ENCODE data around the gene LPP. TPM values are rescaled to one million over a fixed set of nuclear protein-coding genes. Genes with fewer than 3 reads are reported as not detected.
A peak's percentile ranks its signal among the peaks of the same experiment; 100 is the strongest.
"Not testable (repeated sequence)": the region's sequence is repeated elsewhere in the genome, so short reads cannot be mapped to it uniquely, and the experiment has no call there.

The LPP gene
- total RNA-seq, 4 donors from 2014 or later: 1,872 to 3,079 (median 2,300) TPM

DNA sequence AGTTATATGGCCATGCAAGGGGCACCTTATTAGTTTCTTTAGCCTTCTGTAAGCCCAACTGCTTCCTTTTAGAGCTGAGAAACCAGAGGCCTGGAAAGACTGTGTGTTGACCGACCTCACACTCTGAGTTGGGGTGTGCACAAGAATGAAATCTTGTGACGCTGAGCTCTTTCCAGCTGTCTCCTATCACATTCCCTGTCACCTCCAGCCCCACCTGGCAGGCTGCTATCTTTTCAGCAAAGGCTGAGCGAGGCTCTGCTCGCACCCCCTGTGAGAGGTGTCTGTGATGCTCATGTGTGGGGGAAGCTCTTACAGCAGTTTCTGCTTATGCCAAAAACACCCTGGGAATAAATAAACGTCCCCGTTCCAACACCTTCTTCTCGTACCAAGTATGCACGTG is 27.0 kb upstream of the LPP start:
- 39% methylated on average over 8 of the region's 8 CpGs for WGBS
- H3K4me1 ChIP-seq: peaks cover 4 to 63% (median 52%) of the 10 kb centered on the region in 4 donors
- DNase-seq (ENCODE audit: extremely low spot score): no peak
- intact Hi-C loops (cut with DNase I): no loop called here
- no peak overlapping the region for H3K4me3 ChIP-seq
- peak overlapping the region; percentile 76 to 78 (median 78) for H3K27ac ChIP-seq (replicated peaks in 1 of 4)
- no peaks in the 10 kb centered on the region for H3K36me3 ChIP-seq
- no peaks in the 10 kb centered on the region for H3K9me3 ChIP-seq
- TF ChIP-seq EP300 (IDR thresholded peaks at IDR 0.05) (no peak), POLR2AphosphoS5 (IDR thresholded peaks at IDR 0.05) (peak; percentile 55 to 63)
- no peaks in the 10 kb centered on the region for H3K27me3 ChIP-seq

DNA sequence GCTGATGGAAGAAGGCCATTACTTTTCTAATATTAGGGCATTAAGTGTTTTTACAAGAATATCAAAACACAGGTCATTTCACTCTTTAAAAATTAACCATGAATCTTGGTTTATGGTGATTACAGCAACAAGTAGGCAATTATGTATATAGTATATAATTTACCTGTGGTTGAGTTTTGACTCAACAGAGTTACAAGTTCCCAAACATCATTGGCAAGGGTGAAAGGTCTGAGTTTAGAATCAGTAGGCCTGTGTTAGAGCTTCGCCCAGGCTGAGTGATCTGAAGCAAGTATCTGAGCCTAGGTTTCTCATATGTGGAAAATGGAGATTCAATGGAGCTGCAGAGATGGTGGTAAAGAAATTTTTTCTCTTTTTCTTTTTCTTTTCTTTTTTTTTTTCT is 25.1 kb upstream of the LPP start:
- 100% methylated on average over 1 of the region's 1 CpG for WGBS
- Histone ChIP-seq H3K9me3 (no peaks in the 10 kb centered on the region), H3K4me3 (no peak overlapping the region), H3K27ac (replicated peaks in 1 of 4) (no peak overlapping the region), H3K4me1 (peaks cover 4 to 45% (median 41%) of the 10 kb centered on the region in 4 donors), H3K27me3 (no peaks in the 10 kb centered on the region), H3K36me3 (no peaks in the 10 kb centered on the region)
- TF ChIP-seq POLR2A (IDR thresholded peaks at IDR 0.05; ENCODE audit: low read depth): no peak
- TF ChIP-seq EP300 (IDR thresholded peaks at IDR 0.05): no peak
- no peak for TF ChIP-seq POLR2AphosphoS5 (IDR thresholded peaks at IDR 0.05)
- TF ChIP-seq, protein P1, sequence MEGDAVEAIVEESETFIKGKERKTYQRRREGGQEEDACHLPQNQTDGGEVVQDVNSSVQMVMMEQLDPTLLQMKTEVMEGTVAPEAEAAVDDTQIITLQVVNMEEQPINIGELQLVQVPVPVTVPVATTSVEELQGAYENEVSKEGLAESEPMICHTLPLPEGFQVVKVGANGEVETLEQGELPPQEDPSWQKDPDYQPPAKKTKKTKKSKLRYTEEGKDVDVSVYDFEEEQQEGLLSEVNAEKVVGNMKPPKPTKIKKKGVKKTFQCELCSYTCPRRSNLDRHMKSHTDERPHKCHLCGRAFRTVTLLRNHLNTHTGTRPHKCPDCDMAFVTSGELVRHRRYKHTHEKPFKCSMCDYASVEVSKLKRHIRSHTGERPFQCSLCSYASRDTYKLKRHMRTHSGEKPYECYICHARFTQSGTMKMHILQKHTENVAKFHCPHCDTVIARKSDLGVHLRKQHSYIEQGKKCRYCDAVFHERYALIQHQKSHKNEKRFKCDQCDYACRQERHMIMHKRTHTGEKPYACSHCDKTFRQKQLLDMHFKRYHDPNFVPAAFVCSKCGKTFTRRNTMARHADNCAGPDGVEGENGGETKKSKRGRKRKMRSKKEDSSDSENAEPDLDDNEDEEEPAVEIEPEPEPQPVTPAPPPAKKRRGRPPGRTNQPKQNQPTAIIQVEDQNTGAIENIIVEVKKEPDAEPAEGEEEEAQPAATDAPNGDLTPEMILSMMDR (IDR thresholded peaks at IDR 0.05): no peak
- intact Hi-C loops (cut with DNase I): no loop called here
- DNase-seq (ENCODE audit: extremely low spot score): no peak

DNA sequence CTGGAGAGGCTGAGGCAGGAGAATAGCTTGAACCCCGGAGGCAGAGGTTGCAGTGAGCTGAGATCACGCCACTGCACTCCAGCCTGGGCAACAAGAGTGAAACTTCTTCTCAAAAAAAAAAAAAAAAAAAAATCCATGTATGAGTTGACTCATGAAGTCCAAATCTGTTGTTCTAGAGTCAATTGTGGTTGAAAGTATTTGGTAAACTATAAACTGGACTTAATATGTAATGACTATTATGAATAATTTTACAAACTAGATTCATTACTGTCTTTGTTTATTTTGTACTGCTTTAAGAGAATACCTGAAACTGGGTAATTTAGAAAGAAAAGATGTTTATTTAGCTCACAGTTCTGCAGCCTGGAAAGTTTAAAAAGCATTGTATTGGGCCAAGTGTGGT is 22.9 kb upstream of the LPP start:
- H3K36me3 ChIP-seq; H3K27me3 ChIP-seq; H3K27ac ChIP-seq (replicated peaks in 1 of 4); H3K9me3 ChIP-seq; H3K4me3 ChIP-seq; DNase-seq (ENCODE audit: extremely low spot score); intact Hi-C loops (cut with DNase I): not testable (repeated sequence)
- H3K4me1 ChIP-seq: peaks cover 2 to 26% (median 24%) of the 10 kb centered on the region in 4 donors
- WGBS: 98% methylated on average over 2 of the region's 2 CpGs

DNA sequence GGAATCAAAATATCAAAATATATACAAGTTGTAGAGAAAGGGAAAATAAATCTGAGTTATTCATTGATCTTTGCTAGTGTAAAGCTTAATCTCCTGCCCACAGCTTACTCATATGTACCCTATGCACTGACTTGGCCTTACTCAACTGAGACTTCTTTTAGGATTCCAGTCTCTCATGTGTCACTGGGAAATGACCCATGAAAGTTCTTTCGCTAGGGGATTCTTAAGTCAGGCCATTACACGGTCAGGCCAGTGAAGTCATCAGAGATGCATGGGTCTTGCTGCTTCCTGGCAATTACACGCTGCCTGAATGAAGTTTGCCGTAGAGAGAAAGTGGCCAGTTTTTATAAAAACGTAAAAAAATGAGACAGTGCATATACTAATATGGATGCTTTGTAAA is 20.7 kb upstream of the LPP start:
- H3K9me3 ChIP-seq: no peaks in the 10 kb centered on the region
- 96% methylated on average over 5 of the region's 5 CpGs for WGBS

DNA sequence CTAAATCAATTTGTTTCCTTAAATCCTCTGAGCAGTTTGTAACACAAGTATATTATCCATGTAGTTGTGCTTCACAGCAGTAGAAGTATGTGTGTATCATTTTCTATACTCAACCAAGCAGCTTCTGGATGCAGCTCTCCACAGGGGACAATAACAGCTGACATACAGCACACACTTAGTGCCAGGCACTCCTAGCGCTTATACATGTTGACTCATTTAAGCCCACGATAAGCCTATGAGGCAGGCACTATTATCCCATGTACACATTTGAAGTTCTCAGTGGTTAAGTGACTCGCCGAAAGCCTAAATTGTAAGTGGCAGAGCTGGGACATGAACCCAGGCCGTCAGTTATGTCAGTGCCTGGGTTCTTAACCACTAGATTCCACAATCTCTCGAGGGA is 20.3 kb upstream of the LPP start:
- no peaks in the 10 kb centered on the region for H3K27me3 ChIP-seq
- intact Hi-C loops (cut with DNase I): no loop called here
- 95% methylated on average over 6 of the region's 6 CpGs for WGBS
- H3K9me3 ChIP-seq: no peaks in the 10 kb centered on the region
- TF ChIP-seq POLR2AphosphoS5 (IDR thresholded peaks at IDR 0.05): no peak
- no peak for TF ChIP-seq EP300 (IDR thresholded peaks at IDR 0.05)
- TF ChIP-seq, protein P1 (IDR thresholded peaks at IDR 0.05): no peak
- TF ChIP-seq POLR2A (IDR thresholded peaks at IDR 0.05; ENCODE audit: low read depth): no peak
- H3K4me1 ChIP-seq: peaks cover 0 to 6% (median 0%) of the 10 kb centered on the region in 4 donors
- no peak overlapping the region for H3K27ac ChIP-seq (replicated peaks in 1 of 4)
- DNase-seq (ENCODE audit: extremely low spot score): no peak
- H3K4me3 ChIP-seq: no peak overlapping the region
- no peaks in the 10 kb centered on the region for H3K36me3 ChIP-seq

More for the DNA sequence above, 20.7 kb upstream of the LPP start:
- no peak for DNase-seq (ENCODE audit: extremely low spot score)
- Histone ChIP-seq H3K27ac (replicated peaks in 1 of 4) (no peak overlapping the region), H3K4me1 (peaks cover 0 to 6% (median 3%) of the 10 kb centered on the region in 4 donors), H3K36me3 (no peaks in the 10 kb centered on the region), H3K4me3 (no peak overlapping the region), H3K27me3 (no peaks in the 10 kb centered on the region)
- intact Hi-C loops (cut with DNase I): no loop called here
- no peak for TF ChIP-seq POLR2A (IDR thresholded peaks at IDR 0.05; ENCODE audit: low read depth)
- TF ChIP-seq EP300 (IDR thresholded peaks at IDR 0.05): no peak
- TF ChIP-seq, protein P1 (IDR thresholded peaks at IDR 0.05): no peak

DNA sequence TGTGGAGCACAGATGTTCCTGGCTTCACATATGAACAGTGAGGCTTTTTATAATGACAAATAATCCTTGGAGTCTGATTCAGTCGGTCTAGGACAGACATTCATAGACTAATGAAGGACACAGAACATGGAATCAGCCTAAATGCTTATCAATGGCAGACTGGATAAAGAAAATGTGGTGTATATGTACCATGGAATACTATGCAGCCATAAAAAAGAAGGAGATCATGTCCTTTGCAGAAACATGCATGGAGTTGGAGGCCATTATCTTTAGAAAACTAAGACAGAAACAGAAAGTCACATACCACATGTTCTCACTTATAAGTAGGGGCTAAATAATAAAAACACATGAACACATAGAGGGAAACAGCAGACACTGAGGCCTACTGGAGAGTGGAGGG is 19.9 kb upstream of the LPP start:
- peaks cover 0 to 6% (median 0%) of the 10 kb centered on the region in 4 donors for H3K4me1 ChIP-seq
- no peaks in the 10 kb centered on the region for H3K27me3 ChIP-seq
- intact Hi-C loops (cut with DNase I): no loop called here
- TF ChIP-seq POLR2A (IDR thresholded peaks at IDR 0.05; ENCODE audit: low read depth) (no peak), POLR2AphosphoS5 (IDR thresholded peaks at IDR 0.05) (no peak), EP300 (IDR thresholded peaks at IDR 0.05) (no peak)
- TF ChIP-seq, protein P1 (IDR thresholded peaks at IDR 0.05): no peak
- no peaks in the 10 kb centered on the region for H3K9me3 ChIP-seq
- no peak for DNase-seq (ENCODE audit: extremely low spot score)
- WGBS: 83% methylated on average over 1 of the region's 1 CpG
- no peaks in the 10 kb centered on the region for H3K36me3 ChIP-seq
- no peak overlapping the region for H3K4me3 ChIP-seq
- no peak overlapping the region for H3K27ac ChIP-seq (replicated peaks in 1 of 4)
